ENCODE results near the gene CLASRP. TPM values are rescaled to one million over a fixed set of nuclear protein-coding genes. Genes with fewer than 3 reads are reported as not detected.

Gene CLASRP
- total RNA-seq, 2 experiments from 2014 or later: 106 to 113 TPM

DNA sequence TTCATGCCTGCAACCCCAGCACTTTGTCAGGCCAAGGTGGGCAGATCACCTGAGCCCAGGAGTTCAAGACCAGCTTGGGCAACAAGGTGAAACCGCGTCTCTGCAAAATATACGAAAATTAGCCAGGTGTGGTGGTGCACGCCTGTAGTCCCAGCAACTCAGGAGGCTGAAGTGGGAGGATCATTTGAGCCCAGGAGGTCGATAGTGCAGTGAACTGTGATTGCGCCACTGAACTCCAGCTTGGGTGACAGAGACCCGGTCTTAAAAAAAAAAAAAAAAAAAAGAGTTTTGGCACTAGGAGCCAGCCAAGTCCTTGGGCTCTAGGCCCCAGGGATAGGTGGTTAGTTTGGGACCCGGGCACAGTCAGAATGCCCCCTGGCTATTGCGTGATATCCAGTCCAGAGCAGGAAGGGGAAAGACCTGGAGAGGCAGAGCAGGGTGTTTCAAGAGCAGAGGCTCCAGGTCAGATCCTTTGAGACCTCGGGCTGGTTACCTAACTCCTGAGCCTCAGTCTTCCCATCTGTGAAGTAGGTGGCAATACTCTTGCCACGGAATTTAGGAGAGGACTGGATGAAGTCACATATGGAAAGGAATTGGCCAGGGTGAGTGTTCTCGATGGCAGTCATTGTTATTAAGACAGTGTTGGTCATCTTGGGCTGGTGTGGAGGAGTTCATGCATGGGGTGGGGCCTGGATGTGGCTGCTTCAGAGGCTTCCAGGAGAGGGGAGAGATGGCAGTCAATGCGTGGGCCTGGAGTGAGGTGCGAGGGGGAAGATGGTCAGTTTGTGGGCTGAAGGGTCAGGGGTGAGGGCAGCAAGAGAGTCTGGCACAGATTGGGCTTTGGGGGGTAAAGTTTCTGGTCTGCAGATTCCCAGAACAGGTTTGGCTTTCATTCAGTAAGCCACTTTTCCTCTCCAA is 56.9 kb downstream of the CLASRP start:
- intact Hi-C loops (cut with micrococcal nuclease): no loop called here
- no peaks in the 10 kb centered on the region for H3K27me3 Mint-ChIP-seq (ENCODE audit: low read depth)
- no peak overlapping the region for H3K27ac Mint-ChIP-seq
- peaks cover 10% of the 10 kb centered on the region for H3K36me3 Mint-ChIP-seq (ENCODE audit: low read depth)
- CTCF ChIA-PET: interaction anchor here (0.5 kb wide), 1 partner anchor 198 kb away, joined by 3 read pairs; no protein-coding TSS in a partner anchor
- H3K4me3 Mint-ChIP-seq: no peak overlapping the region
- H3K9me3 Mint-ChIP-seq: peaks cover 2% of the 10 kb centered on the region
- H3K4me1 Mint-ChIP-seq (ENCODE audit: low read depth): peaks cover 58% of the 10 kb centered on the region
- no peak for DNase-seq

DNA sequence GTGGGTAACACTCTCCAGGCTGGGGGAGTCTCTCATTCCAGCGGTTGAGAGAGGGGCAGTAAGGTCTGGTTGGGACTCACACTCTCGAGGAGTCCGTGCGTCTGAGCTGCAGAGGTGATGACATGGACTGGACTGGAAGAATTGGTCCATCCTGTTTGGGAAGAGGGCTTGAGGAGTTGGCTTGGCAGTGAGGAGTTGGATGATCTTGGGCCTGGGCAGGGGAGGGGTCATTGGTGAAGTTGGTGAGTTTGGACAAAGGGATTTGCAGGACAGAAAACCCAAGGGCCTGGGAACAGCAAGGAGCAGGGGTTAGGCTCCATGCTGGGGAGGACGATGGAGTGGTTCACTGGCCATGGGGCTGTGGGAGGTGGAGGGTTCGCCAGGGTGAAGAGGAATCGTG is 57.9 kb downstream of the CLASRP start:
- intact Hi-C loops (cut with micrococcal nuclease): no loop called here
- Mint-ChIP-seq H3K4me1 (ENCODE audit: low read depth) (peaks cover 55% of the 10 kb centered on the region), H3K36me3 (ENCODE audit: low read depth) (peaks cover 2% of the 10 kb centered on the region), H3K4me3 (no peak overlapping the region), H3K9me3 (no peaks in the 10 kb centered on the region), H3K27me3 (ENCODE audit: low read depth) (no peaks in the 10 kb centered on the region), H3K27ac (no peak overlapping the region)
- no peak for DNase-seq
- CTCF ChIA-PET: no interaction called here

DNA sequence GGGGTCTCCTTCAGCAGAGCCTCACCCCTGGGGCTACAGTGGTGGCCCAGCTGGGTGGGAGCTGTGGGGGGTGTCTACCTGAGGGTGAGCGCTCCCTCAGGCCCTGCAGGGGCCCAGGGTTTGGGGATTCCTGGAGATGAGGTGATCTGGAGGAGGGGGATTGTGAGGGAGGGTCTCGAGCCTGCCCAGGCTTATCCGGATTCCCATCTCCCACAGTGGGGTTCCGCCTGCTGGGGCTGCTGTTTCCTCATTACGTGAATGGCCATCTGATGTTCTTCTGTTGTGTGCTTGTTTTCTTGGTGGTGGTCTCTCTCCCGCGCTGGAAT is 58.6 kb downstream of the CLASRP start:
- Mint-ChIP-seq H3K4me3 (no peak overlapping the region), H3K27ac (no peak overlapping the region), H3K4me1 (ENCODE audit: low read depth) (peaks cover 59% of the 10 kb centered on the region)

GRCh38 chr19:45097776-45098520 is 59.1 kb downstream of the CLASRP start:
- no peaks in the 10 kb centered on the region for H3K9me3 Mint-ChIP-seq
- no peak overlapping the region for H3K27ac Mint-ChIP-seq
- DNase-seq: no peak
- intact Hi-C loops (cut with micrococcal nuclease): no loop called here
- CTCF ChIA-PET: interaction anchor here (1.3 kb wide), 1 partner anchor 38 kb away, joined by 4 read pairs; no protein-coding TSS in a partner anchor
- no peak overlapping the region for H3K4me3 Mint-ChIP-seq
- peaks cover 65% of the 10 kb centered on the region for H3K4me1 Mint-ChIP-seq (ENCODE audit: low read depth)
- H3K36me3 Mint-ChIP-seq (ENCODE audit: low read depth): peaks cover 2% of the 10 kb centered on the region
- no peaks in the 10 kb centered on the region for H3K27me3 Mint-ChIP-seq (ENCODE audit: low read depth)

More for the DNA sequence above, 58.6 kb downstream of the CLASRP start:
- CTCF ChIA-PET: interaction anchor here (1.3 kb wide), 1 partner anchor 38 kb away, joined by 4 read pairs; no protein-coding TSS in a partner anchor
- Mint-ChIP-seq H3K36me3 (ENCODE audit: low read depth) (peaks cover 2% of the 10 kb centered on the region), H3K27me3 (ENCODE audit: low read depth) (no peaks in the 10 kb centered on the region), H3K9me3 (no peaks in the 10 kb centered on the region)
- DNase-seq: no peak
- intact Hi-C loops (cut with micrococcal nuclease): no loop called here

DNA sequence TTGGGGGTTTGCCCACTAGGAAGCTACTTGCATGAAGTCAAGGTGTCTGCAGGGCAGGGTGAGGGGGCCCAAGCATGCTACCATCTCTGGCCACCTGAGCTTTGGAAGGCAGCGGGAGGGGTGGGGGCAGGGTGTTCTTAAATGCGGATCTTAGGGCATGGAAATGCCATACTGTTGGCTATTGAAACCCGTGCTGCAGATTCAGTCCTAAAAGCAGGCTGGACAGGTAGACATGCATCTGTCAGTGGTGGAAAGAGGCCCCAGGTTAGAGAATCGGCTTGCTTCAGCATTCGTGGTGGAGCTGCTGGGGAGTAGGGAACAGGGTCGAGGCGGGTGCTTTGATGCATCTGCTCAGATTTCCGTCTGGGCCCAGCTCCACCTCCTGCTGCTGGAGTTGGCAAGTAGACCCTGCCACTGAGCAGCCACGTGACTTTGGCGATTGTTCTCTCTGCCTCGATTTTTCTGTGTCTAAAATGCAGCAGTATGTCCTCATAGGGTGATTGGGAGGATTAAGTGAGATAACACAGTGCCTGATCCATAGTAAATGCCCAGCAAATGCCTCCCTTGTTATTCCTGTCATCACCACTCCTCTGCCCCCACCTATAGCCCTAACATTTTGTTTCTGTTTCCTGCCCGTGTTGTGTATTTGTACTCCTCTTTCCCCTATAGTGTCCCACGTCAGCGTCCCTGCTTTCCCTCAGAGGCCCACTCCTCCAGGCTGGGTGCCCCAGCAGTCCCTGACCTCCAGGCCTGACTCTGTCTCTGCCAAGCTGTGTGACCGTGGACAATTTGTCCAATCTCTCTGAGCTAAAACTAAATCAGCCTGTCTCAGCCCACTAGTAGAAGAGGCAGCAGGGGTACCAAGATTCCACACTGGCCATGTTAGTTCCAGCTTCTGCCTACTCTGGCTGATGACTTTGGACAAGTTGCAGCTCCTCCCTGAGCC is 59.9 kb downstream of the CLASRP start:
- peaks cover 2% of the 10 kb centered on the region for H3K36me3 Mint-ChIP-seq (ENCODE audit: low read depth)
- H3K27me3 Mint-ChIP-seq (ENCODE audit: low read depth): no peaks in the 10 kb centered on the region
- peak overlapping the region; percentile 27 for H3K27ac Mint-ChIP-seq
- intact Hi-C loops (cut with micrococcal nuclease): no loop called here
- CTCF ChIA-PET: interaction anchor here (1.2 kb wide), 1 partner anchor 39 kb away, joined by 4 read pairs; no protein-coding TSS in a partner anchor
- H3K9me3 Mint-ChIP-seq: no peaks in the 10 kb centered on the region
- DNase-seq: no peak
- no peak overlapping the region for H3K4me3 Mint-ChIP-seq
- peaks cover 69% of the 10 kb centered on the region for H3K4me1 Mint-ChIP-seq (ENCODE audit: low read depth)

GRCh38 chr19:45099467-45100191 is 60.8 kb downstream of the CLASRP start:
- peaks cover 2% of the 10 kb centered on the region for H3K36me3 Mint-ChIP-seq (ENCODE audit: low read depth)
- H3K9me3 Mint-ChIP-seq: no peaks in the 10 kb centered on the region
- H3K27me3 Mint-ChIP-seq (ENCODE audit: low read depth): no peaks in the 10 kb centered on the region
- DNase-seq: no peak
- peaks cover 69% of the 10 kb centered on the region for H3K4me1 Mint-ChIP-seq (ENCODE audit: low read depth)
- CTCF ChIA-PET: interaction anchor here (1.2 kb wide), 1 partner anchor 40 kb away, joined by 4 read pairs; no protein-coding TSS in a partner anchor
- H3K4me3 Mint-ChIP-seq: no peak overlapping the region
- intact Hi-C loops (cut with micrococcal nuclease): no loop called here
- no peak overlapping the region for H3K27ac Mint-ChIP-seq

- H3K27ac Mint-ChIP-seq: no peak overlapping the region
- peaks cover 2% of the 10 kb centered on the region for H3K36me3 Mint-ChIP-seq (ENCODE audit: low read depth)
These were observed 61.4 kb downstream of the CLASRP start for GRCh38 chr19:45100201-45100600.

DNA sequence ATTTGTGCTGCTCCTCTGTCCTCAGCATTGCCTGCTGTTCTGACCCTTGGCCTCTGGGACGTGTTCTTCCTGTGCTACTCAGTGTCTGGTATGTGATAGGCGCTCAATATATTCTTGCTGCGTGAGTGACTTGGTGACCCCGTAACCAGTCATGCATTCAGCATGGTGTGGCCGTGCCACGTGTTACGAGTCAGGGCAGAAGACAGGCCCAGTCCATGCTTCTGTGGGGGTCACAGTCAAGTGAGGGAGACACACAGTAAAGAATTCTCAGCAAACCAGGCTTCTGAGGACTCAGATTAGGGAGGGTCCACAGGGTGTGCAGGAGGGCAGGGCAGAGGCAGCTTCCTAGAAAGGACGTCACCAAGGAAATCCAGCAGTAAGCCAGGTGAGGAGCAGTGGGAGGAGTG is 62.0 kb downstream of the CLASRP start:
- Mint-ChIP-seq H3K36me3 (ENCODE audit: low read depth) (peaks cover 2% of the 10 kb centered on the region), H3K4me3 (no peak overlapping the region), H3K27me3 (ENCODE audit: low read depth) (no peaks in the 10 kb centered on the region), H3K27ac (no peak overlapping the region), H3K4me1 (ENCODE audit: low read depth) (peaks cover 67% of the 10 kb centered on the region), H3K9me3 (no peaks in the 10 kb centered on the region)
- no peak for DNase-seq
- CTCF ChIA-PET: no interaction called here
- intact Hi-C loops (cut with micrococcal nuclease): no loop called here

More at GRCh38 chr19:45100201-45100600, 61.4 kb downstream of the CLASRP start:
- intact Hi-C loops (cut with micrococcal nuclease): no loop called here
- no peaks in the 10 kb centered on the region for H3K9me3 Mint-ChIP-seq
- no peaks in the 10 kb centered on the region for H3K27me3 Mint-ChIP-seq (ENCODE audit: low read depth)
- DNase-seq: no peak
- CTCF ChIA-PET: no interaction called here
- H3K4me3 Mint-ChIP-seq: no peak overlapping the region
- H3K4me1 Mint-ChIP-seq (ENCODE audit: low read depth): peaks cover 70% of the 10 kb centered on the region

- intact Hi-C loops (cut with micrococcal nuclease): no loop called here
- H3K4me3 Mint-ChIP-seq: no peak overlapping the region
- no peak for DNase-seq
- no peaks in the 10 kb centered on the region for H3K36me3 Mint-ChIP-seq (ENCODE audit: low read depth)
- H3K9me3 Mint-ChIP-seq: no peaks in the 10 kb centered on the region
- CTCF ChIA-PET: no interaction called here
- H3K27me3 Mint-ChIP-seq (ENCODE audit: low read depth): no peaks in the 10 kb centered on the region
- peaks cover 58% of the 10 kb centered on the region for H3K4me1 Mint-ChIP-seq (ENCODE audit: low read depth)
- H3K27ac Mint-ChIP-seq: no peak overlapping the region
These were observed 63.0 kb downstream of the CLASRP start for GRCh38 chr19:45101806-45102205.

DNA sequence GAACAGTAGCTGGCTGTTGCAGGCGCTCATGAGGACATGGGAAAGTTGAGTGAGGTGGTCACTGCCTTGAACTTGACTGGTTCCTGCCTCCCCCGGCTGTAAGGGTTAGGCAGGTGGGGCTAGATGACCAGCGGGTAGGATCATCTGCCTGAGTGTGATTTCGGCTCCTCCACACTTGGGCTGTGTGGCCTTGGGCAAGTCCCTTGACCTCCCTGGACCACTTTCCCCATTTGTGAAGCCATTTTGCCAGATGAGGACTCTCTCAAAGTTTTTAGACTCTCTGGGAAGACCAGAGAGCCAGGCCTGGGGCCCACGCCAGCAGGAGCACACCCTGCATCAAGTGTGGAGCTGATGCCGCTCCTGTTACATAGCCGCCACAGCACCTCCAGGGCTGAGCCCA is 63.6 kb downstream of the CLASRP start:
- Mint-ChIP-seq H3K4me3 (no peak overlapping the region), H3K9me3 (no peaks in the 10 kb centered on the region), H3K27me3 (ENCODE audit: low read depth) (no peaks in the 10 kb centered on the region), H3K4me1 (ENCODE audit: low read depth) (peaks cover 52% of the 10 kb centered on the region), H3K36me3 (ENCODE audit: low read depth) (no peaks in the 10 kb centered on the region), H3K27ac (no peak overlapping the region)
- CTCF ChIA-PET: interaction anchor here (1.1 to 1.6 kb wide), 3 partner anchors 10 to 15 kb away, joined by 3 to 5 read pairs (median 4); partner anchors contain the start of gene PPP1R37
- no peak for DNase-seq
- intact Hi-C loops (cut with micrococcal nuclease): no loop called here

GRCh38 chr19:45103156-45103507 is 64.3 kb downstream of the CLASRP start:
- Mint-ChIP-seq H3K4me1 (ENCODE audit: low read depth) (peaks cover 49% of the 10 kb centered on the region), H3K9me3 (no peaks in the 10 kb centered on the region), H3K27ac (no peak overlapping the region), H3K4me3 (peak overlapping the region; percentile 14), H3K27me3 (ENCODE audit: low read depth) (no peaks in the 10 kb centered on the region), H3K36me3 (ENCODE audit: low read depth) (no peaks in the 10 kb centered on the region)
- DNase-seq: peak; percentile 63
- CTCF ChIA-PET: interaction anchor here (0.9 to 1.6 kb wide), 5 partner anchors 10 to 23 kb away, joined by 3 to 5 read pairs (median 3); partner anchors contain the start of gene PPP1R37
- intact Hi-C loops (cut with micrococcal nuclease): loop anchor here (1.0 kb wide), 1 partner anchor 84 kb away; no protein-coding TSS in a partner anchor

Data from activated naive CD4-positive, alpha-beta T cell treated with anti-CD3 and anti-CD28 coated beads for 36 hours (primary cell).